ENCODE measurements around the gene SACM1L. TPM values are rescaled to one million over a fixed set of nuclear protein-coding genes. Genes with fewer than 3 reads are reported as not detected.

Gene SACM1L
- polyA plus RNA-seq, 1 donor = 73.3 TPM

DNA sequence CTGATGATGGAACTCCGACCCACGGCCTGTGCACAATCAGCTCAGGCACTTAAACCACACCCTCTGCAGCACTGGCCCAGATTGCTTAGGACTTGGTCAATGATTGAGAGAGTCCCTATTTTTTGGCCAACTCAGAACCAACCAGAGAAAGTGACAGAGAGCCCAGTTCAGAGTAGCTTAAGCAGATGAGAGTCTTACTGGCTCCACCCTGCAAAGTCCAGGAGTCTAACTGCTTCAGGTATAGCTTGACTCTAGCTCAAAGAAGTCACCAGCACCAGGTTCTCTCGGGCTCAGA lies 87.1 kb downstream of the SACM1L start:
- Histone ChIP-seq H3K9me3 (ENCODE audit: control insufficient read depth, low read depth, low read length) (no peaks in the 10 kb centered on the region), H3K27me3 (ENCODE audit: control insufficient read depth, insufficient read depth, low read length) (no peaks in the 10 kb centered on the region), H3K4me1 (ENCODE audit: control insufficient read depth, insufficient read depth, low read length) (peaks cover 93% of the 10 kb centered on the region), H3K27ac (ENCODE audit: low read length) (peak overlapping the region; percentile 89), H3K4me3 (ENCODE audit: low read length) (no peak overlapping the region), H3K36me3 (ENCODE audit: control insufficient read depth, insufficient read depth, low read length) (peaks cover 20% of the 10 kb centered on the region)
- peak; percentile 85 to 89 for DNase-seq
- no CpG with 5 or more reads among the region's 3 CpGs for WGBS (ENCODE audit: insufficient coverage, low lambda C conversion rate)

DNA sequence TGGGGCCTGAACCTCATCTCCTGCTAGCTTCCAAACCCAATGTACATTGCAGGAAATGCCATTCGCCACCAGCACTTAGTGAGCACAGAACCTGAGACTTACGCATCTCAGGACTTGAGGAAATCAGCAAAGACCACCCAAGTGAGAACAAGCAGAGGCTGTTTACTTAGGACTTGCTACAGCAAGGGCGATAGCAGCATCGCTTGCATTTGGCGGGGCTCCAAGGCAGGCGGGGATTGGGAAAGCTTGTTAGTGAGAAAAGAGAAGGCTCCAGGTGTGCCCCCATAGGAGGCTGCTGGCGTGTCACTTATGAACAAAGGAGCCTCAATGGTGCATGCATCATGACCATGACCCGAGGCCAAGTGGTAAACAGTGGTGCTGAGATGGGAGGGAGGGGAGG lies 87.4 kb downstream of the SACM1L start:
- WGBS (ENCODE audit: insufficient coverage, low lambda C conversion rate) = no CpG with 5 or more reads among the region's 8 CpGs
- H3K4me3 ChIP-seq (ENCODE audit: low read length) = no peak overlapping the region
- peak in 1 of 2 donors; percentile 50 for DNase-seq
- H3K27me3 ChIP-seq (ENCODE audit: control insufficient read depth, insufficient read depth, low read length) = no peaks in the 10 kb centered on the region
- H3K36me3 ChIP-seq (ENCODE audit: control insufficient read depth, insufficient read depth, low read length) = peaks cover 19% of the 10 kb centered on the region
- H3K4me1 ChIP-seq (ENCODE audit: control insufficient read depth, insufficient read depth, low read length) = peaks cover 89% of the 10 kb centered on the region
- peak overlapping the region; percentile 89 for H3K27ac ChIP-seq (ENCODE audit: low read length)
- H3K9me3 ChIP-seq (ENCODE audit: control insufficient read depth, low read depth, low read length) = no peaks in the 10 kb centered on the region

DNA sequence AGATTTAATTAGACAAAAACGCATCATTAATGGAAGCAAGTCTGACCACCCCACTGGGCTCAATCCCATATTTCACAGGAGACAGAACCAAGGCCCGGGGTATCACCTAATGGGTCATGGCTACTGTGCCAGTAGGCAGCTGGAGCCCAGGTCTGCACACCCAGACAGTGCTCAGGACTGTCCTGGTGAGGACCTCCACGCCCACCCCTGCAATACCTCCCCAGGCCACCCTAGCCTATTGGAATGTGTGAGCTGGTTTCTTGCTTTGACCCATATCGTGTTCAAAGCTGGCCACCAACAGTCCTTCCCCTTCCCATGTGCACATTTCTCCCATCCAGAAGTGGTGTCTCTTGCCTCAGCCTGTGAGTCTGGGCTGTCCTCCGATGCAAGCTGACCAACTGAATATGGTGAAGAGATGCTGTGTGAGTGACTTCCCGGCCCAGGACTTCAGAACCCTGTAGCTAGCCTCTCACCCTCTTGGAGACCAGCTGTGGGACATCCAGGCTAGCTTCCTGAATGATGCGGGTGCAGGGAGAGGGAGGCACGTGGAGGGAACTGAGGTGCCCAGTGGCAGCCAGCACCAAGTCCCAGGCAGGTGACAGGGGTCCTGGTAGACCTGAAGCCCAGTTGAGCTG lies 88.0 kb downstream of the SACM1L start:
- no peak for DNase-seq
- Histone ChIP-seq H3K36me3 (ENCODE audit: control insufficient read depth, insufficient read depth, low read length) (peaks cover 18% of the 10 kb centered on the region), H3K9me3 (ENCODE audit: control insufficient read depth, low read depth, low read length) (no peaks in the 10 kb centered on the region), H3K27me3 (ENCODE audit: control insufficient read depth, insufficient read depth, low read length) (no peaks in the 10 kb centered on the region), H3K4me3 (ENCODE audit: low read length) (no peak overlapping the region), H3K4me1 (ENCODE audit: control insufficient read depth, insufficient read depth, low read length) (peaks cover 84% of the 10 kb centered on the region), H3K27ac (ENCODE audit: low read length) (peak overlapping the region; percentile 89)
- WGBS (ENCODE audit: insufficient coverage, low lambda C conversion rate) = no CpG with 5 or more reads among the region's 8 CpGs

DNA sequence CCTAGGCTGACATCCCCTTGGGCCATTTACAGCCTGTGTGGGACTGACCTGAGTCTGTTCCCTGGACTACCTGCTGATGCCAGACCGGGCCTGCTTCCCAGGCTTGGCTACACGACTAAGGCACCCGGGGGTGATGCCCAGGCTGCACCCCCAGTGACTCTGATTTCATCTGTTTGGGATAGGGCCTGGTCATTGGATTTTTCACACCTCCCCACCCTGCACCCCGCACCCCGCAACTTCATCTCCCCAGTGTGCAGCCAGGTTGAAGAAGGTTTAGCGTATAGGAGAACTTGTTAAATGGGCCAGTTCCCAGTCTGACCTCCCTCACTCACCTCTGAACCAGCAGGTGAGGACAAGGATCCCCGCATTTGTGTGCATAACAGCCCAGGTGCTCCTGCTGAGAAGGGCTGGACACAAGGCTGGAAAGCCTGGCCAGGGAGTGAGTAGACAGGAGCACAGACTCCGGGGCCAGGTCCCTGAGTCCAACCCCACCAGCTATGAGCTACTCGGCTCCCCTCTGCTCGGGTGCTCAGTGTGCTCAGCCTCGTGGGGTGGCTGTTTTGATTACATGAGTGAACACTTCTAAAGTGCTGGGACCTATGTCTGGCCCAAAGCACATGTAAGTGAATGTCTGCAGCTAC lies 88.7 kb downstream of the SACM1L start:
- Histone ChIP-seq H3K9me3 (ENCODE audit: control insufficient read depth, low read depth, low read length) (no peaks in the 10 kb centered on the region), H3K4me3 (ENCODE audit: low read length) (no peak overlapping the region), H3K4me1 (ENCODE audit: control insufficient read depth, insufficient read depth, low read length) (peaks cover 82% of the 10 kb centered on the region), H3K36me3 (ENCODE audit: control insufficient read depth, insufficient read depth, low read length) (peaks cover 18% of the 10 kb centered on the region), H3K27me3 (ENCODE audit: control insufficient read depth, insufficient read depth, low read length) (no peaks in the 10 kb centered on the region), H3K27ac (ENCODE audit: low read length) (no peak overlapping the region)
- no peak for DNase-seq
- no CpG with 5 or more reads among the region's 11 CpGs for WGBS (ENCODE audit: insufficient coverage, low lambda C conversion rate)

DNA sequence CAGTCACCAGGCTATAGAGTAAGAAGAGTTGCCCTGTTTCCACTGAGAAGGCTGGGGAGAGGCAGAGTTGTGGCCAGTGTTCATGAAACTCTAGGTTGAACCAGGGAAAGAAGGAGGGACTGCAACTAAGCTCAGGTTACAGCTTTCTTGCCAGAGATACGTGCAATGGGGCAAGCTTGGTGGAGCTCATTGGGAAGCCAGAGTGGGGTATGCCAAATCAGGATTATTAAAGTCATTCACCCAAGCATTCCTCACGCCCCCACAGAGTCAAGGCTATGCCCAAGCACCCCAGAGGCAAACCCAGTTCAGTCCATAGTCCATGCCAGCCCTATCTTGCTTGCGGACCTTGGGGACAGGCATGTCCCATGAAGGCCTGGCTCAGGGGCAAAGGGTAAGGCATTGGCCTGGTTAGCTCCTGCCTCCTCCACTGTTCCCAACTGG lies 89.6 kb downstream of the SACM1L start:
- no CpG with 5 or more reads among the region's 3 CpGs for WGBS (ENCODE audit: insufficient coverage, low lambda C conversion rate)
- H3K27me3 ChIP-seq (ENCODE audit: control insufficient read depth, insufficient read depth, low read length) = no peaks in the 10 kb centered on the region
- H3K9me3 ChIP-seq (ENCODE audit: control insufficient read depth, low read depth, low read length) = no peaks in the 10 kb centered on the region
- H3K36me3 ChIP-seq (ENCODE audit: control insufficient read depth, insufficient read depth, low read length) = peaks cover 18% of the 10 kb centered on the region
- H3K4me1 ChIP-seq (ENCODE audit: control insufficient read depth, insufficient read depth, low read length) = peaks cover 81% of the 10 kb centered on the region
- peak in 1 of 2 donors; percentile 58 for DNase-seq
- no peak overlapping the region for H3K4me3 ChIP-seq (ENCODE audit: low read length)
- H3K27ac ChIP-seq (ENCODE audit: low read length) = peak overlapping the region; percentile 30

DNA sequence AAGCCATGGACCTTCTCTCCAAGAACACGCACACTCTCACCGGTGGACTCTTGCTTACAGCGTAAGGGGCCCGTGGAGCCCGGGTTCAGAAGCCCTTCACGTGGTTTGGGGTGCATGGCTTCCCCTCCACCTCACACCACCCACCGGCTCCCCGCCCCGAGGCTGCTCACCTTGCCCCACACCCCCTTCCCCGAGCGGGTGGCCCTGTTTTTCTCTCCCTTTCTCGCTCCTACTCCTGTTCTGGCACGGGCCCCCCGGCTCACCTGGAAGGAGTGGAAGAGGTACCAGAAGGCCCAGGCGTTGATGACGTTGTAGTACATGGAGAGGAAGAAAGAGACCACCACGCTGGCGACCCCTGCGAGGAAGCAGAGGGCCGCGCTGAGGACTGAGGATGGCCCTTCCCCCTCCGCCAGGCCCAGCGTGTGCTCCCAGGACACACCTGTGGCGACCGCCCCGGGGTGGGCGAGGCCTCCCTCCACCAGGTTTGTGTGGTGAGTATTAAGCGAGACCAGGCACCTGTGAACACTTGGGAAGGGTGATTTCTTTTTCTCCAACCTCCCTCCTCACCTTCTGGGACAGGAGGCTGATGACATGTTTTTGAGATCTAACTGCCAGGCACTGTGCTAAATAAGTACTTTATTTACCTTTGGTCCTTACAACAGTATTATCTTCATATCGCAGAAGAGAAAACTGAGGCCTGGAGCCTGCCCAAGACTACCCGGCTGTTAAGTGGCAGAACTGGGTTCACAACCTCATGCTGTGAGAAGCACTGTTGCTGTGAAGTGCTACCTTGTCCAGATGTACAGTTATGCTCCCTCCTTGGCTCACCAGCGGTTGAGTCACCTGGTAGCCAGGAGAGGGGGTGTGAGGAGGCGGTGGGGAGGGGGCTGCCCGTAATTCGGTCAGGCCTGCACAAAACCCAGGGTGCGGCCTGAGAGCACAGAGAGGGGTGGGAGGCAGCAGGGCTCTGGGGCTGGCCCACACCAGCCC lies 90.8 kb downstream of the SACM1L start:
- DNase-seq = no peak
- WGBS (ENCODE audit: insufficient coverage, low lambda C conversion rate) = no CpG with 5 or more reads among the region's 35 CpGs

DNA sequence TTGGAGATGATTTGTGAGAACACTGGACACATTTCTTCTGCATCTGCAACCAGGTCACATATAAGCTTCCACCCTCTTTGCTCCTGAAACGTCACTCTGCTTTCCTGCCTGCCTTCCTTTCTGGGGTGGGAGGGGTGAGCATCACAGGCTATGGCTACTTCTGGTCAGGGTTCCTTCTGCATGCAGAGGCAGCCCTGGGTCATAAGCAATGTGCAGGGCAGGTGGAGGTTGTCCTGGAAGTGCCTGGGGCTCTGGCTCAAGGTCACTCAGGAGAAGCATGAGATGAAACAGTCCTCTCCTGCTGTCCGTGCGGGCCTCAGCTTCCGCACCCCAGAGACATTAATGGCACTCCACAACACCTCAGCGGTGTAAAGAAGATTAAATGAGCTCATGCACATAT lies 92.1 kb downstream of the SACM1L start:
- WGBS (ENCODE audit: insufficient coverage, low lambda C conversion rate) = no CpG with 5 or more reads among the region's 5 CpGs

More for the DNA sequence above, 90.8 kb downstream of the SACM1L start:
- H3K9me3 ChIP-seq (ENCODE audit: control insufficient read depth, low read depth, low read length) = peaks cover 4% of the 10 kb centered on the region
- H3K4me1 ChIP-seq (ENCODE audit: control insufficient read depth, insufficient read depth, low read length) = peaks cover 74% of the 10 kb centered on the region
- H3K36me3 ChIP-seq (ENCODE audit: control insufficient read depth, insufficient read depth, low read length) = peaks cover 18% of the 10 kb centered on the region
- no peaks in the 10 kb centered on the region for H3K27me3 ChIP-seq (ENCODE audit: control insufficient read depth, insufficient read depth, low read length)
- H3K27ac ChIP-seq (ENCODE audit: low read length) = peak overlapping the region; percentile 30
- no peak overlapping the region for H3K4me3 ChIP-seq (ENCODE audit: low read length)

DNA sequence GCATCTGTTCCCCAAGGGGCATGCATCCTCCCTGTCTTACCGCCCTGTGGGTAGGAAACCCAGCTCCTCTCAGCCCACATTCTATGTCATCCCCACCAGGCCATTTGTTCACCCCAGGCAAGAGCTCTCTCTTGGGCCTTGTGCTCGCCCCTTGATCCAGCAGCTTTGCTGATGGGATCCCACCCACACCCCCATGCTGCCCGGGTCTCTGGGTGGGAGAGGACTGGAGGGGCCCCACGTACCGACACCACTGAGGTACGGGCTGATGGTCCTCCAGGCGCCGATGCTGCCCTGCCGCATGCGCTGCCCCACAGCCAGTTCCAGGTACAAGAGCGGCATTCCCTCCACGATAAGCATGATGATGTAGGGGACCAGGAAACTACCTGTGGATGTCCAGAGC lies 92.6 kb downstream of the SACM1L start:
- Histone ChIP-seq H3K27ac (ENCODE audit: low read length) (no peak overlapping the region), H3K36me3 (ENCODE audit: control insufficient read depth, insufficient read depth, low read length) (peaks cover 18% of the 10 kb centered on the region), H3K27me3 (ENCODE audit: control insufficient read depth, insufficient read depth, low read length) (no peaks in the 10 kb centered on the region), H3K4me1 (ENCODE audit: control insufficient read depth, insufficient read depth, low read length) (peaks cover 61% of the 10 kb centered on the region), H3K9me3 (ENCODE audit: control insufficient read depth, low read depth, low read length) (peaks cover 4% of the 10 kb centered on the region), H3K4me3 (ENCODE audit: low read length) (no peak overlapping the region)
- no CpG with 5 or more reads among the region's 12 CpGs for WGBS (ENCODE audit: insufficient coverage, low lambda C conversion rate)
- no peak for DNase-seq

More for the DNA sequence above, 92.1 kb downstream of the SACM1L start:
- no peak overlapping the region for H3K4me3 ChIP-seq (ENCODE audit: low read length)
- H3K27ac ChIP-seq (ENCODE audit: low read length) = no peak overlapping the region
- no peaks in the 10 kb centered on the region for H3K27me3 ChIP-seq (ENCODE audit: control insufficient read depth, insufficient read depth, low read length)
- peaks cover 18% of the 10 kb centered on the region for H3K36me3 ChIP-seq (ENCODE audit: control insufficient read depth, insufficient read depth, low read length)
- peaks cover 66% of the 10 kb centered on the region for H3K4me1 ChIP-seq (ENCODE audit: control insufficient read depth, insufficient read depth, low read length)
- no peak for DNase-seq
- H3K9me3 ChIP-seq (ENCODE audit: control insufficient read depth, low read depth, low read length) = peaks cover 4% of the 10 kb centered on the region

DNA sequence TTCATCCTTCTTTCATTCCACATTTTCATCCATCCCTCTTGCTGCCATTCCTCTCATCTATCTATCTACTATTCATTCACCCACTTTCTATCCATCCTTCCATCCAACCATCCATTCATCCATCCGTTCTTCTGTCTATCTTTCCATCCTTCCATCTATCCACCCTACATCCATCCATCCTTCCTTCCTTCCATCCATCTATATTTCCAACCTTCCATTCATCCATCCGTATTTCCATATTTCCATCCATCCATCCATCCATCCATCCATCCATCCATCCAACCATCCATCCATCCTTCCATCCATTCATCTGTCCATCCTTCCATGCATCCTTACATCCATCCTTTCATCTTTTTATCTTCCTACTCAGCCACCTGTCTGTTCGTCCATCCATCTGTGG lies 93.2 kb downstream of the SACM1L start:
- no peak overlapping the region for H3K4me3 ChIP-seq (ENCODE audit: low read length)
- no peak for DNase-seq
- H3K27ac ChIP-seq (ENCODE audit: low read length) = no peak overlapping the region
- 100% methylated on average over 3 of the region's 3 CpGs for WGBS (ENCODE audit: insufficient coverage, low lambda C conversion rate)
- peaks cover 18% of the 10 kb centered on the region for H3K36me3 ChIP-seq (ENCODE audit: control insufficient read depth, insufficient read depth, low read length)
- no peaks in the 10 kb centered on the region for H3K27me3 ChIP-seq (ENCODE audit: control insufficient read depth, insufficient read depth, low read length)
- H3K9me3 ChIP-seq (ENCODE audit: control insufficient read depth, low read depth, low read length) = peaks cover 4% of the 10 kb centered on the region
- peaks cover 55% of the 10 kb centered on the region for H3K4me1 ChIP-seq (ENCODE audit: control insufficient read depth, insufficient read depth, low read length)

DNA sequence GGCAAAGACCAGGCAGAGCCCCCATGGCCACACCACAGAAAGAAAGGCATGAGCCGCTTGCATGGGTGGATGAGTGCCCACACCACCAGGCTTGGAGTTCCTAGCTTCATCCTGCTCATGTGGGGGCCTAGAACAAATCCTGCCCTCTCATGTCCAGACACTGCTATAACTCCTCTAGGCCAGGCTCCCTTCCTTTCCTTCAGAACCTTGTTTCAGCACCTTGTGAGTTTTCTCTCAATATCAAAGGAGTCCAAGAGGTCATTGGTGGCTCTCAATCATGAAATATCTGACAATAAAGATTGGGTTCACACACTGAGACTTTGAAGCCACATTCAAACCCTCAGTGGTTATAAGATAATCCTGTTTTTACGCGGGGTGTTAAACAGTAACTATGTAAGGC lies 94.5 kb downstream of the SACM1L start:
- Histone ChIP-seq H3K27me3 (ENCODE audit: control insufficient read depth, insufficient read depth, low read length) (no peaks in the 10 kb centered on the region), H3K4me3 (ENCODE audit: low read length) (no peak overlapping the region), H3K9me3 (ENCODE audit: control insufficient read depth, low read depth, low read length) (peaks cover 4% of the 10 kb centered on the region), H3K27ac (ENCODE audit: low read length) (peak overlapping the region; percentile 83), H3K4me1 (ENCODE audit: control insufficient read depth, insufficient read depth, low read length) (peaks cover 43% of the 10 kb centered on the region), H3K36me3 (ENCODE audit: control insufficient read depth, insufficient read depth, low read length) (peaks cover 18% of the 10 kb centered on the region)
- peak; percentile 71 to 88 for DNase-seq
- no CpG with 5 or more reads among the region's 3 CpGs for WGBS (ENCODE audit: insufficient coverage, low lambda C conversion rate)

Data from large intestine (tissue), 3 donors.